NT2/D1 (cell line): ENCODE data around the gene CDYL2.

Experiments
- DNase-seq: peaks from one replicate; pipeline ENCODE4 v3.0.0-alpha.2; 2011; ENCODE audit warnings: low read depth, low spot score
- H3K27me3 ChIP-seq: 2 replicates; pipeline ENCODE4 v1.6.0; 2011; ENCODE audit warnings: mild to moderate bottlenecking; ENCODE audit not compliant: insufficient read length, insufficient read depth
- H3K36me3 ChIP-seq: 2 replicates; pipeline ENCODE4 v1.6.1; 2011; ENCODE audit warnings: mild to moderate bottlenecking, low read length, mixed read lengths; ENCODE audit not compliant: insufficient read depth, insufficient read length
- H3K4me1 ChIP-seq: 2 replicates; pipeline ENCODE4 v1.5.1; 2011; ENCODE audit not compliant: insufficient read depth, insufficient read length
- H3K4me3 ChIP-seq: 2 replicates; pipeline ENCODE4 v1.5.1; 2011; ENCODE audit warnings: low read depth; ENCODE audit not compliant: insufficient read length
- H3K9ac ChIP-seq: 2 replicates; pipeline ENCODE4 v1.6.0; 2011; ENCODE audit warnings: low read depth; ENCODE audit not compliant: insufficient read length
- H3K9me3 ChIP-seq: 2 replicates; pipeline ENCODE4 v1.5.1; 2011; ENCODE audit warnings: mild to moderate bottlenecking, low read length; ENCODE audit not compliant: insufficient read depth
- SUZ12 ChIP-seq: IDR thresholded peaks from 2 replicates; pipeline ENCODE4 v1.6.1; 2011; ENCODE audit not compliant: insufficient read length, insufficient read depth; ENCODE audit errors: extremely low read depth
- YY1 ChIP-seq: IDR thresholded peaks from 2 replicates; pipeline ENCODE4 v1.6.1; 2011; ENCODE audit not compliant: insufficient read length, insufficient read depth
- ZNF274 ChIP-seq: IDR thresholded peaks from 2 replicates; pipeline ENCODE4 v1.6.1; 2011; ENCODE audit warnings: mild to moderate bottlenecking, low read depth, low read length

Gene CDYL2

GRCh38 chr16:80627108-80627507 is 177.3 kb downstream of the CDYL2 start:
- no peaks in the 10 kb centered on the region for H3K4me1 ChIP-seq
- TF ChIP-seq SUZ12 (no peak), ZNF274 (no peak), YY1 (no peak)
- H3K4me3 ChIP-seq: no peak overlapping the region
- no peak overlapping the region for H3K9ac ChIP-seq
- H3K9me3 ChIP-seq: no peaks in the 10 kb centered on the region
- H3K27me3 ChIP-seq: no peaks in the 10 kb centered on the region
- no peaks in the 10 kb centered on the region for H3K36me3 ChIP-seq
- DNase-seq: no peak

- Histone ChIP-seq H3K9ac (no peak overlapping the region), H3K4me3 (no peak overlapping the region), H3K36me3 (no peaks in the 10 kb centered on the region), H3K9me3 (no peaks in the 10 kb centered on the region), H3K4me1 (no peaks in the 10 kb centered on the region), H3K27me3 (no peaks in the 10 kb centered on the region)
- DNase-seq: no peak
- TF ChIP-seq YY1 (no peak), SUZ12 (no peak), ZNF274 (no peak)
Measured at GRCh38 chr16:80623376-80623775, 181.0 kb downstream of the CDYL2 start.

GRCh38 chr16:80622007-80622406 is 182.4 kb downstream of the CDYL2 start:
- Histone ChIP-seq H3K9ac (no peak overlapping the region), H3K27me3 (no peaks in the 10 kb centered on the region), H3K36me3 (no peaks in the 10 kb centered on the region), H3K4me3 (no peak overlapping the region), H3K4me1 (no peaks in the 10 kb centered on the region), H3K9me3 (no peaks in the 10 kb centered on the region)
- DNase-seq: no peak
- TF ChIP-seq SUZ12: no peak
- TF ChIP-seq ZNF274: no peak
- TF ChIP-seq YY1: no peak

- no peak overlapping the region for H3K9ac ChIP-seq
- TF ChIP-seq YY1 (no peak), SUZ12 (no peak), ZNF274 (no peak)
Measured at GRCh38 chr16:80620736-80621605, 183.4 kb downstream of the CDYL2 start.

GRCh38 chr16:80619824-80620223 is 184.6 kb downstream of the CDYL2 start:
- H3K36me3 ChIP-seq: no peaks in the 10 kb centered on the region
- no peak overlapping the region for H3K4me3 ChIP-seq
- H3K27me3 ChIP-seq: no peaks in the 10 kb centered on the region
- no peak for DNase-seq
- H3K9ac ChIP-seq: no peak overlapping the region
- H3K9me3 ChIP-seq: no peaks in the 10 kb centered on the region
- no peak for TF ChIP-seq ZNF274
- TF ChIP-seq YY1: no peak
- no peak for TF ChIP-seq SUZ12
- H3K4me1 ChIP-seq: peaks cover 2% of the 10 kb centered on the region

More at GRCh38 chr16:80620736-80621605, 183.4 kb downstream of the CDYL2 start:
- H3K4me1 ChIP-seq: no peaks in the 10 kb centered on the region
- no peak for DNase-seq
- H3K9me3 ChIP-seq: no peaks in the 10 kb centered on the region
- no peaks in the 10 kb centered on the region for H3K36me3 ChIP-seq
- no peaks in the 10 kb centered on the region for H3K27me3 ChIP-seq
- H3K4me3 ChIP-seq: no peak overlapping the region

GRCh38 chr16:80618862-80619648 is 185.3 kb downstream of the CDYL2 start:
- H3K36me3 ChIP-seq: no peaks in the 10 kb centered on the region
- H3K4me1 ChIP-seq: peaks cover 2% of the 10 kb centered on the region
- peaks cover 6% of the 10 kb centered on the region; the same call in 1 of the 2 replicates for H3K9me3 ChIP-seq
- H3K27me3 ChIP-seq: no peaks in the 10 kb centered on the region
- TF ChIP-seq SUZ12 (no peak), ZNF274 (no peak), YY1 (no peak)
- no peak overlapping the region for H3K9ac ChIP-seq
- DNase-seq: no peak
- no peak overlapping the region for H3K4me3 ChIP-seq

- TF ChIP-seq YY1: no peak
- TF ChIP-seq ZNF274: no peak
- TF ChIP-seq SUZ12: no peak
- Histone ChIP-seq H3K9me3 (peaks cover 6% of the 10 kb centered on the region; the same call in 1 of the 2 replicates), H3K9ac (no peak overlapping the region), H3K36me3 (peaks cover 7% of the 10 kb centered on the region), H3K4me1 (peaks cover 2% of the 10 kb centered on the region), H3K4me3 (no peak overlapping the region), H3K27me3 (no peaks in the 10 kb centered on the region)
- no peak for DNase-seq
Measured at GRCh38 chr16:80616362-80616761, 188.0 kb downstream of the CDYL2 start.
